Measurements from ENCODE around the gene RGS4.

DNA sequence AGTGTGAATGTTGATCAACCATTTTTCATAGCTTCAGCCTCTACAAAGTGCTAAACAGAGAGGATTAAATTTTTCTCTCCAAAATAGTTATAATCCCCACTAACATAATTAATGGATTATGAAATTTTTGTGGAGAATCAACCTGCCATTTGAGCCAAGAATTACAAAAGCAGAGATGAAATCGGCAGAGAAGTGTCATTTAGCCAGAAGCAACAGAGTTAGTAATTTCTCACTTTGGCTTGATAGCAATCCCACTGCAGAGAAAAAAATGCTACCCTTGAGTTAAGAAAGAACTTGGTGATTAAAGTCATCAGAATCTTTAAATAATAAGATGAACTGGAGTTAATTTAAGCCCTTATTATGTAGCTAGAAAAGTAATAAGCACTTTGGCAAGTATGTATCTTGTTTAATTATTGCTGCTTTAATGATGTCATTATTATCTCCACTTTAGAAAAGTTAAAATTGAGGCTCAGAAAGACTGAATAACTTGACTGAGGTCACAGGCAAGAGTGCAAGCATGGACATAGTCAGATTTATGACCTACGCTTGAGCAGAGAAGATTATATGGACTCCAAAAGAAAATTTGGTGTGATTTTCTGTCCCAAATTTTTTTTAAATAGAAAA, 37.3 kb downstream of the RGS4 start:
- TF ChIP-seq, protein P1, sequence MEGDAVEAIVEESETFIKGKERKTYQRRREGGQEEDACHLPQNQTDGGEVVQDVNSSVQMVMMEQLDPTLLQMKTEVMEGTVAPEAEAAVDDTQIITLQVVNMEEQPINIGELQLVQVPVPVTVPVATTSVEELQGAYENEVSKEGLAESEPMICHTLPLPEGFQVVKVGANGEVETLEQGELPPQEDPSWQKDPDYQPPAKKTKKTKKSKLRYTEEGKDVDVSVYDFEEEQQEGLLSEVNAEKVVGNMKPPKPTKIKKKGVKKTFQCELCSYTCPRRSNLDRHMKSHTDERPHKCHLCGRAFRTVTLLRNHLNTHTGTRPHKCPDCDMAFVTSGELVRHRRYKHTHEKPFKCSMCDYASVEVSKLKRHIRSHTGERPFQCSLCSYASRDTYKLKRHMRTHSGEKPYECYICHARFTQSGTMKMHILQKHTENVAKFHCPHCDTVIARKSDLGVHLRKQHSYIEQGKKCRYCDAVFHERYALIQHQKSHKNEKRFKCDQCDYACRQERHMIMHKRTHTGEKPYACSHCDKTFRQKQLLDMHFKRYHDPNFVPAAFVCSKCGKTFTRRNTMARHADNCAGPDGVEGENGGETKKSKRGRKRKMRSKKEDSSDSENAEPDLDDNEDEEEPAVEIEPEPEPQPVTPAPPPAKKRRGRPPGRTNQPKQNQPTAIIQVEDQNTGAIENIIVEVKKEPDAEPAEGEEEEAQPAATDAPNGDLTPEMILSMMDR (IDR thresholded peaks at IDR 0.05): no peak
- TF ChIP-seq ATF3 (CRISPR knock-in tag; conservative IDR thresholded peaks at IDR 0.05) (no peak), IRF1 (CRISPR knock-in tag; IDR thresholded peaks at IDR 0.05) (no peak), FOXJ3 (CRISPR knock-in tag; IDR thresholded peaks at IDR 0.05; ENCODE audit: borderline replicate concordance) (no peak), SMAD3 (CRISPR knock-in tag; IDR thresholded peaks at IDR 0.05; ENCODE audit: borderline replicate concordance) (no peak), USF2 (CRISPR knock-in tag; IDR thresholded peaks at IDR 0.05) (no peak), CBFB (CRISPR knock-in tag; IDR thresholded peaks at IDR 0.05; ENCODE audit: low read depth) (no peak), ELF4 (CRISPR knock-in tag; IDR thresholded peaks at IDR 0.05; ENCODE audit: low read depth) (no peak)
- TF ChIP-seq, protein P2, sequence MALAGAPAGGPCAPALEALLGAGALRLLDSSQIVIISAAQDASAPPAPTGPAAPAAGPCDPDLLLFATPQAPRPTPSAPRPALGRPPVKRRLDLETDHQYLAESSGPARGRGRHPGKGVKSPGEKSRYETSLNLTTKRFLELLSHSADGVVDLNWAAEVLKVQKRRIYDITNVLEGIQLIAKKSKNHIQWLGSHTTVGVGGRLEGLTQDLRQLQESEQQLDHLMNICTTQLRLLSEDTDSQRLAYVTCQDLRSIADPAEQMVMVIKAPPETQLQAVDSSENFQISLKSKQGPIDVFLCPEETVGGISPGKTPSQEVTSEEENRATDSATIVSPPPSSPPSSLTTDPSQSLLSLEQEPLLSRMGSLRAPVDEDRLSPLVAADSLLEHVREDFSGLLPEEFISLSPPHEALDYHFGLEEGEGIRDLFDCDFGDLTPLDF (CRISPR knock-in tag; IDR thresholded peaks at IDR 0.05): no peak
- TF ChIP-seq, protein P3, sequence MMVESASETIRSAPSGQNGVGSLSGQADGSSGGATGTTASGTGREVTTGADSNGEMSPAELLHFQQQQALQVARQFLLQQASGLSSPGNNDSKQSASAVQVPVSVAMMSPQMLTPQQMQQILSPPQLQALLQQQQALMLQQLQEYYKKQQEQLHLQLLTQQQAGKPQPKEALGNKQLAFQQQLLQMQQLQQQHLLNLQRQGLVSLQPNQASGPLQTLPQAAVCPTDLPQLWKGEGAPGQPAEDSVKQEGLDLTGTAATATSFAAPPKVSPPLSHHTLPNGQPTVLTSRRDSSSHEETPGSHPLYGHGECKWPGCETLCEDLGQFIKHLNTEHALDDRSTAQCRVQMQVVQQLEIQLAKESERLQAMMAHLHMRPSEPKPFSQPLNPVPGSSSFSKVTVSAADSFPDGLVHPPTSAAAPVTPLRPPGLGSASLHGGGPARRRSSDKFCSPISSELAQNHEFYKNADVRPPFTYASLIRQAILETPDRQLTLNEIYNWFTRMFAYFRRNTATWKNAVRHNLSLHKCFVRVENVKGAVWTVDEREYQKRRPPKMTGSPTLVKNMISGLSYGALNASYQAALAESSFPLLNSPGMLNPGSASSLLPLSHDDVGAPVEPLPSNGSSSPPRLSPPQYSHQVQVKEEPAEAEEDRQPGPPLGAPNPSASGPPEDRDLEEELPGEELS (CRISPR knock-in tag; IDR thresholded peaks at IDR 0.05): no peak
